Stomach (tissue), 4 donors: ENCODE measurements around the gene ANKRD40.

Source experiments
- EP300 ChIP-seq: sonication (generic); formaldehyde crosslinking; IDR thresholded peaks from one replicate; pipeline ENCODE4 v1.6.1; 2017; ENCODE audit warnings: antibody characterized with exemption
- POLR2A ChIP-seq, 4 donors: fragments of 450-650 bp; IDR thresholded peaks; one replicate each; pipeline ENCODE4 v1.6.1; 2016; ENCODE audit warnings: antibody characterized with exemption in 4 of 4, control low read depth in 2 of 4, mild to moderate bottlenecking in 1 of 4, moderate library complexity in 1 of 4
- POLR2AphosphoS5 ChIP-seq, 3 donors: sonication (generic); formaldehyde crosslinking; IDR thresholded peaks; one replicate each; pipeline ENCODE4 v1.6.1; 2016; ENCODE audit warnings: antibody characterized with exemption in 3 of 3
- TF ChIP-seq, protein P1 (sequence below), 7 experiments: fragments of 450-650 bp in 4 of 7; fragments of 200-600 bp in 3 of 7; sonication (generic) in 3 of 7; IDR thresholded peaks; one replicate each; pipeline ENCODE4 v1.5.1; 2016 to 2019; ENCODE audit warnings: antibody characterized with exemption in 7 of 7, control low read depth in 2 of 7, mild to moderate bottlenecking in 1 of 7

DNA sequence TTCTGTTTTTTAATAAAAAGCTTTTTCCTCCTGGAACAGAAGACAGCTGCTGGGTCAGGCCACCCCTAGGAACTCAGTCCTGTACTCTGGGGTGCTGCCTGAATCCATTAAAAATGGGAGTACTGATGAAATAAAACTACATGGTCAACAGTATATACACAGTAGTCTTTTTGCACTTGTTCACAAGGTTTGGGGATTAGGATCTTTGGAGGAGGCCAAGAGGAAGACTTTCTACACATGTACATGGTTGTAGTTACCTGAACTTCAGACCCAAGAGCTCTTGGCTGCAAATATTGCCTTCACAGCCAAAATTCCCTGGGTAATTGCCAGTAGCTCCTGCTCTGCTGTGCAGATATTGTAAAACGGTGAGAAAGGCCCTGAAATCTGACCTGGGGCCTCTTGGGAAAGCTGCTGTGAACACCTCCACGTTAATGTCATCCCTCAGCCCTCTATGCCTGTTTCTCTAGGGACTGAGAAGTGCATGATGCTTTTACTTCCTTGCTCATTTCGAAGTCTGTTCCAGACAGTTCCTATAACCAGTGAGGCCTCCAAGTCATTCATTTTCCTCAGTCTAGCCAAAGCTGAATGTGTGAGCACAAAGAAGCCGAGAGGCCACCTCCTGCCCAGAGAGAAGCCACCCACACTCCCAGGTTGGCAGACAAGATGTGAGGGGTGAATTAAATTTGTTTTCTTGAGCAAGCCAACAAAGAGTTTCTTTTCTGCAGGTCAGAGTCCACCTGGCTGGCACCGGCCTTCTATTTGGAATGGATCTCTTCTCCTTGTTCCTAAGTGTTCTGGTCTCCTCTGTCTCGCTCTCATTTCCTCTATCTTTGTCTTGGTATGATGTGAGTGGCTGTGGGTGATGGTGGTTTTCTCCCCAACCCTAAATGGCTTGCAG, 15.9 kb downstream of the ANKRD40 start:
- TF ChIP-seq, protein P1, sequence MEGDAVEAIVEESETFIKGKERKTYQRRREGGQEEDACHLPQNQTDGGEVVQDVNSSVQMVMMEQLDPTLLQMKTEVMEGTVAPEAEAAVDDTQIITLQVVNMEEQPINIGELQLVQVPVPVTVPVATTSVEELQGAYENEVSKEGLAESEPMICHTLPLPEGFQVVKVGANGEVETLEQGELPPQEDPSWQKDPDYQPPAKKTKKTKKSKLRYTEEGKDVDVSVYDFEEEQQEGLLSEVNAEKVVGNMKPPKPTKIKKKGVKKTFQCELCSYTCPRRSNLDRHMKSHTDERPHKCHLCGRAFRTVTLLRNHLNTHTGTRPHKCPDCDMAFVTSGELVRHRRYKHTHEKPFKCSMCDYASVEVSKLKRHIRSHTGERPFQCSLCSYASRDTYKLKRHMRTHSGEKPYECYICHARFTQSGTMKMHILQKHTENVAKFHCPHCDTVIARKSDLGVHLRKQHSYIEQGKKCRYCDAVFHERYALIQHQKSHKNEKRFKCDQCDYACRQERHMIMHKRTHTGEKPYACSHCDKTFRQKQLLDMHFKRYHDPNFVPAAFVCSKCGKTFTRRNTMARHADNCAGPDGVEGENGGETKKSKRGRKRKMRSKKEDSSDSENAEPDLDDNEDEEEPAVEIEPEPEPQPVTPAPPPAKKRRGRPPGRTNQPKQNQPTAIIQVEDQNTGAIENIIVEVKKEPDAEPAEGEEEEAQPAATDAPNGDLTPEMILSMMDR (IDR thresholded peaks at IDR 0.05) = no peak
- TF ChIP-seq POLR2AphosphoS5 (IDR thresholded peaks at IDR 0.05) (peak in 2 of 3 donors; percentile 20 to 33), POLR2A (IDR thresholded peaks at IDR 0.05) (no peak), EP300 (no peak)
